H54 (cell line): ENCODE results near the gene SATB1.

Experiments used
- DNase-seq: peaks from one replicate; pipeline ENCODE4 v3.0.0; 2011; ENCODE audit warnings: low spot score, mixed read lengths; ENCODE audit not compliant: insufficient read length
- FAIRE-seq: peaks from 3 replicates; lab custom pipeline; 2011; peaks lifted over from hg19 to GRCh38; lab: Jason Lieb, UNC
- POLR2A ChIP-seq: IDR thresholded peaks from 2 replicates; pipeline ENCODE4 v1.6.1; 2011; ENCODE audit warnings: low read depth, mild to moderate bottlenecking, low read length

SATB1 gene

DNA sequence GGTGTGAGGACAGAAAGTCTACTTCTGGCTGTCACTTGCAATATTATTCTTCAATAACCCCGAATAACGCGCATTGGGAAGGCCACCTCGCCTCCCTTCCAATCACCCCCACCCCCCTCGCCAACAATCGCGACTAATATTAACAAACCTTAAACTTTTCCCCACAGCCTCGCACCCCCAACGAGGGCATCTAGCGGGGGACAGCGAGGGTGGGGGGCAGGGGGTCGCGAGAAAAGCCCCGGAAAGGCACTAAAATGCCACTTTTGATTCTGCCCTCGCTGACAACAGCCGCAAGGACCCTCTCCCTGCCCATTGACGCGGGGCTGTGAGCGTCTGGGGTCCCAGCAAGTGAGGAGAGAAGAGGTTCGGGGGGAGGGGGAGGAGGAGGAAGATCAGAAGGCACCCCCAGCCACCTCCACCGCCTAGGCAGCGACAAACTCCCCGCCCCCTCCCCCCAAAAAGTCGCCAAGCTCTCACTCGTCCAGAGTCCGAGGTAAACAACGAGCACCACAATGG, 868 bp downstream of the SATB1 start:
- no peak for FAIRE-seq
- TF ChIP-seq POLR2A = no peak
- no peak for DNase-seq

DNA sequence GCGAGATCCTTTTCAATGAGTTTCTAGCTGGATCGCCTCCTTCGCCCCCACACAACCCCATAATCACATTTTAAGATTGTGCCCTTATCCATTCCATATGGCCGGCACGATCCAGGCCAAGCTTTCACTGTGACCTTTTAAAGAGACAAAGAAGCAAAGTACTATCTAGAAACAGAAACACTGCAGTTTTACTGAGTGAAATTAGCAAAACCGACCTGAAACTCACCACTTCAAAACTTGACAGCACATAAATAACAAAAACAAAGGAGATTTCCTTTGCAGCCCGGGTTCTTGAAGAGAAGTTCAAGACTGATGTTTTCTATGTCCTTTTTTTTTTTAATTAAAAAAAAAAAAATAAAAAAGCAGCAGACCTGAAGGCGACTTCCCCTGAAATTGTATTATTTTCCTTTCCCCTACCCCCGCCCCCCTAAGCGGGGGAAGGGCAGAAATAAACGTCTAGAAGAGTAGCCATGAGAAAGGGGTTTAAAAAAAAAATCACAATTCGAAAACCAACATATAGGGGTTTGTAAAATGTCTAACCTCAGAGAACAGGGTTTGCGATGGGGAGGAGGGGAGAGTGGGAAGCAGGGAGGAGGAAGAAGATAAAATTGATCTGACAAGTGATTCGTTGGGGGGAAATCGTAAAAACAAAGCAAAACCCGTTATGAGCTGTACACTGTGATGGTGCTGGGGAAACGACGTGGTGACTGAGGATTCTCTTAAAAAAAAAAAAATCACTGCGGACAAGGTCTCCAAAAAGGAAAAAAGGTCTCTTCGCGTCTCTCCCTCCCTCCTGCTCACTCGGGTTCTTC, 1.5 kb downstream of the SATB1 start:
- no peak for TF ChIP-seq POLR2A
- DNase-seq (no peak), FAIRE-seq (peak; percentile 83)

DNA sequence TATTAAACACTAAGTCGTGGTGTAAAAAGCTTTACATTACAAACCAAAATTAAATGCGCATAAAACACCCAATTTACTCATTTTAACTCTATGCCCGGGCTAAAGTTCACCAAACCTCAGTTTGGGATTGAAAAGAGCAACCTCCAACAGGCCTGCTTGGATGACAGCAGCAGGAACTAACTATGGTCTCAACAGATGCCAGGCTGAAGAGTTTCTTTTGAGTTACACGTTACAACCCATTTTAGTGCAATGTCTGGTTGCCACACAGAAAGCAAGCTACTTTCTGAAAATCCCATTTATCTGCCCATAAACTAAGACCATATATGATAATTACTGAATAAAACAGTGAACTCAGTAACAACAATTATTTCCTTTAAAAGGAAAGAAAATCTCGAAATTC, 2.2 kb downstream of the SATB1 start:
- no peak for FAIRE-seq

DNA sequence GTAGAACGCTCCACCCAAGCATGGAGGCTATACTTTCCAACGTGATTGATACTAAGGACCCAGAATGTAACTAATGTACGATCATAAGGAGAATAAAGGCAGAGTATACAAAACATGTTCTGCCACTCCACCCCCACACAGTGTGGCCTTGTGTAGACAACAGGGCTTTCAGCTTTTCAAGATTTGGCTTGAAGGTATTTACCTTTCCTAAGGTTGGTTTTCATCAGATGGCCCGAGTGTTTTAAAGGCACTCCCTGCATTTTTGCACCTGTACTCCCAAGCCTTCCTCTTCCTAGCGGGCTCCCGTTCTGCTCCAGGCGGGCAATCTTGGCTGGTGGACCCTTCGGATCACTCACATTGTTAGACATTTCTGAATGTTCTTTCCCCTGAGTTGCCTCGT, 4.6 kb downstream of the SATB1 start:
- no peak for FAIRE-seq
- no peak for TF ChIP-seq POLR2A
- no peak for DNase-seq

More for the DNA sequence above, 2.2 kb downstream of the SATB1 start:
- no peak for TF ChIP-seq POLR2A
- DNase-seq = no peak

DNA sequence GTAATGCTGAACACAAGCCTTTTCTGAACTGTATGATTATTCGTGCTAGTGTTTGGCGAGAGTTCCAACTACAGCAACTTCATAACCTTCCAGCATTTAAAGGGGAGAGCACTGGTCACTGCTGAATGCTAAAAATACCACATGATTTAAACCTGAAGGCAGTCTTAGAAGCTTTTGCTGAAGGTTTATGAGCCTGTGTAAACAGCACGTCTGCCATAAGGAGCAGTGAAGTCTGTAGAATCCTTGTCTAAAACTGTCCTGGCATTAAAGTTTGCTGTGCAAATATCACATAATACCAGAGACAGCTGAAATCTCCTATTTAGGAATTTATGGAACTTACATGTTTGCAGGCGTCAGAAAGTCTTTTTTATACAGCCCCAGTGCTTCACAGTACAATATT, 5.9 kb downstream of the SATB1 start:
- DNase-seq (no peak), FAIRE-seq (no peak)
- no peak for TF ChIP-seq POLR2A

DNA sequence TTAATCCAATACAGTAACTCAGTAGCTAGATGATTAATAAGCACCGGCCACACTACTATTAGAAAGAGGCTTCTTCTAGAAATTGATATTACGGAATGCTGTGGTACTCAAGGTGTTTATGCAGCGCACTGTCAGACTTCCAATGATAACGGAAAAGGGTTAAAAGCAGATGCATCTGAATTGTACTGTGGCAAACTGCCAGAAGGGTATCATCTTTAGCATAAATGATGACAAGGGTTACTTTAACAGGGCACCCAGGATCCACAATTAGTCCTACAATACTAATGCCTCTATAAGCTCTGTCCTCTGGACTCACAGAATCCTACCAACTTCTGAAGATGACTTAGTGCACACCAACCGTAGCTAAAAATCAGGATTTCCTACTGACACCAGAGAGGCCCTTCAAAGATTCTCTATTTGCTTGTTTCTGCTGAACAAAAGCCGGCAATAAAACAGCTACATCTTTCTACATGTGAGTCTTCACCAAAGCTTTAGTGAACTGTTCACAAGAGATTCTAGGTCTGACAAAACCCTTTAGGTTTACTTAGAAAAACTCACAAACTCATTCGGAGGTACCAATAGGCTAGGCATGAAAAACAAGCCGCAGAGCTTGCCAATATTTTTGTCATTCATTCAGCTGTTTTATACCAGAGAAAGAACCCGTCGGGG, 7.1 kb downstream of the SATB1 start:
- FAIRE-seq = no peak
- TF ChIP-seq POLR2A = no peak
- DNase-seq = no peak

DNA sequence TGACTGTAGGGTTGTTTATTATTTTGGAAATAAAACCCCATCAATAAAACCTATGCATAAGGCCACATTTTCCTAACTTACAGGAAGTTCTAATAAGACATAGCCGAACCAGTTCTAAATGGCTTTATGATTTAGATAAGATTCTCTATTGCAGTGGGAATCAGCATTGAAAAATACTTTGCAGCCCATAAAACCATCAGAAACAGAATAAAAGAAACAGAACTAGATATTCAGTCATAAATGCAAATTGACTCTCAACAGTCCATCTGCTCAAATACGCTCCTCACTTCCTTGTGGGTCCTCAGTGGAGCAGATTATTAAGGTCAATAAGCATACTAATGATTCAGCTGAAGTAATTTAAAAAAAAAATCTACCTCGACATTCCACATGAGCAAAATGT, 8.8 kb downstream of the SATB1 start:
- DNase-seq = no peak
- peak; percentile 23 for FAIRE-seq
- TF ChIP-seq POLR2A = no peak

DNA sequence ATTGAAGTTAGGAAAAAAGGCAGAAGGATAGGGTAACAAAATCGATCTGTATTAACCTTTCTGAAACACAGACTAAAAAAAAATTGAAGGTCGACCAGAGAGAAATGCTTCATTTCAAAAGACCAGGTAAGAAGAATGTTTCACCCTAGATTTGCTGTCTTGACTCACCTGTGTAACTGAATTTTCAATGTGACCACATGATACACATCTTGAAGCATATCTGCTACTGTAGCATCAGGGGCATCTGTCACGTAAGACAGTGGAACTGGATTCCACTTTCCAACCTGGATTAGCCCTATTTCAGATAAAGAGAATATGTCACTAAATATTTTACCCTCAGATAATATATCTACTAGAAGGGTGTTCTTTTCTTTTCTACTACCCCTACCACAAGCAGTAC, 9.3 kb downstream of the SATB1 start:
- TF ChIP-seq POLR2A = no peak

DNA sequence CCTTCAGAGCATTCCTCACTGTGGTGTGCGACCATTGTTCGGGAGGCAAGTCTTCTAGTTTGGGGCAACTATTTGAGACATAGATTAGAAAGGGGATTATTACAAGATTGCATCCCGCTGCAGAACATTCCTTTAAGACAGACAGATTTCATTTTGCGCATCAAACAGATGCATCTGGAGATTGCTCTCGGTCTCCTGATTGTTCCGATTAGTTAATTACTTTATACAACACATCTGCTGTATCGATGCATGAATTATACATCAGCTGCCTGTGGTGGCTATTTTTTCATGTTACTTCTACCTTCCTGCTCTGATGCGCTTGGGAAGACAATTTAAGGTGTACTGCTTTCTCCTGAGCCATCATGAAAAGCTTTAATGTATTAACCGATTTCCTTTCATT, 10.0 kb downstream of the SATB1 start:
- DNase-seq = no peak
- TF ChIP-seq POLR2A = no peak
- no peak for FAIRE-seq

More for the DNA sequence above, 9.3 kb downstream of the SATB1 start:
- DNase-seq (no peak), FAIRE-seq (no peak)

DNA sequence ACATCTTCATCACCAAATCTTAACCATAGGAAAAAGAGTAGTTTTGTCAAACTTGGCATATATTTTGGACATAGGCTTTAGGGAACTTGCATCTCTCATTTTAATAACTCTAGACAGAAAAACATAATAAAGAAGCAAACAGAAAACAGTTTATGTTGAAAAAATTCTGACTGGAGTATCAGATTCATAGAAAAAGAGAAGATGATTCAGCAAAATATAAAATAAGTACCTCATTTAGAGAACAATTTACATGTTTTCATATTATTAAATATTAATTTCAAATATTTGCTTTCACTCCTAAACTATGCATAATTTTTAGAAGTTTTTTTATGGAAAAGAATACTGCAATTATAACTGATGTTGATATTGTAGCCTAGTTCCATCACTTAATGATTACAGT, 12.5 kb downstream of the SATB1 start:
- no peak for TF ChIP-seq POLR2A
- no peak for FAIRE-seq
- no peak for DNase-seq

DNA sequence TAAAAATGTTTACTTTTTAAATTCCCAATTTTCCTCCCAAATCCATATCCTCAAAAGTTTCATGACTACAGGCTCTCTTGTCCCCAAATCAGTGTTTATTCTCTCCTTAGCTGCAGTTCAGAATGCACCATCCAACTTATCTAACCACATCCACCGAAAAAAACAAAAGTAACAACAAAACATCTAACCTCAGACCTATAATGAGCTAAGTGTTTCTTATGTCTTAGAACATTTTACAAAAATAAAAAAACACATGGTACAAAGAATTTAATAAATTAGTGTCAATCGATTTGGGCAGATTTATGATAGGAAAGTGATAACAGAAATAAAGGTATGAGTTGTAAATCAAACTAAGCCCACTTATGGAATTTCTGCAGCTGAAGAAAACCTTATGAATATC, 13.6 kb downstream of the SATB1 start:
- no peak for FAIRE-seq
- DNase-seq = no peak
- no peak for TF ChIP-seq POLR2A

DNA sequence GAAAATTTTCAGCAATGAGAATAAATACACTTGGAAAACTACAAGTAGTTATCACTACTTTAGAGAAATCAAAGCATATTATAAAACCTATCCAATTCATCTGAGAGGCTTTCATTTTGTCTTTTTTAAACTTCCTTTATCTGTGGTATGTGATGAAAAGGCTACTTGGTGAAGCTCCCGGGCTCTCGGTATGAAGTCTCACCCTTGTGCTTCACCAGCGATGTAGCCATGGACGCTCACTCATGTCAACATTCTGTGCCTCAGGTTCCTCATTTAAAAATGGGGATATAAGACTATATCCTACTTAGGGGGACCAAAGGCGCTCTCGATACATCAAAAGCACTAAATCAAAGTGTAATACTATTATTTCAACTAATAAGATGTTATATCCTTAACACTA, 14.9 kb downstream of the SATB1 start:
- DNase-seq (no peak), FAIRE-seq (no peak)
- no peak for TF ChIP-seq POLR2A

DNA sequence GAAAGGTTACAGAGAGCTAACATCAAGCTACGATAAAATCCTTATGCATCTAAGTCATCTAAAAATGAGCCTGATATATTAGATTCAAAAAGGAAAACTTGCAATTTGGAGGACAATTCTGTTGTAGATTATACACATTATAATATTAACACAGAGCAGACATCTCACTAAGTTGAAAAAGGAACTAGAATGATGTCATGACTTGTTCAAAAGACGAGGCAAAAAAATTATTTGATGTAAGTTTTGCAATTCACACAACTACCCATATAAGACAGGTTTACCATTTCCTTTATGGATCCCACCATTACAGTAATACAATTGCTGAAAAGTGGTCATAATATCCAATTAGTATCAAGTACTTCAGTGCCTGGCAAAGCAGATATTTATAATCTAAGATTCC, 15.9 kb downstream of the SATB1 start:
- FAIRE-seq (no peak), DNase-seq (no peak)
- no peak for TF ChIP-seq POLR2A

DNA sequence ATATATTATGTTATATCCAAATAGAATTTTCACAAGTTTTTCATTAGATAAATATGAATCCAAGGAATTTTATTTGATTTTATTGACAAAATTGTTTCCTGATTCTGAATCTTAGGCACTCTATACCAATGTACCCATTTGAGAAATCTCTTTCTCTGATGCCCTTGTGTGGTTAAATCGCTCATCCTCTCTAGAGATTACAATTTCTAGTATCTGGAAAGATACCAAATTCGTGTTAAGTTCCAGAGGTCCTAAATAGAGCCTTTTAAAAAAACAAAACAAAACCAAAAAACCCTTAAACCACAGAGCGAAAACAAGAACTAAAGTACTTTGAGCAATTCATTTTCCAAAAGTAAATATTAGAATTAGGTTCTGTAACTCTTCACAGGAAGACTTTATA, 20.0 kb downstream of the SATB1 start:
- TF ChIP-seq POLR2A = no peak
- FAIRE-seq (no peak), DNase-seq (no peak)
